Tibial nerve (tissue), 4 donors: Measurements from ENCODE around the gene ZNF117.

Experiments
- EP300 ChIP-seq, 2 donors: sonication (generic); formaldehyde crosslinking; IDR thresholded peaks; one replicate each; pipeline ENCODE4 v1.6.1; 2017; ENCODE audit warnings: antibody characterized with exemption in 2 of 2, mild to moderate bottlenecking in 1 of 2
- POLR2A ChIP-seq, 2 donors: fragments of 450-650 bp; IDR thresholded peaks; one replicate each; pipeline ENCODE4 v1.6.1; 2017; ENCODE audit warnings: antibody characterized with exemption in 2 of 2, mild to moderate bottlenecking in 2 of 2, moderate library complexity in 2 of 2
- TF ChIP-seq, protein P1 (sequence below), 5 experiments: fragments of 200-600 bp in 3 of 5; fragments of 450-650 bp in 2 of 5; sonication (generic) in 3 of 5; IDR thresholded peaks; one replicate each; pipeline ENCODE4 v1.5.1; 2016 to 2019; ENCODE audit warnings: antibody characterized with exemption in 5 of 5, mild to moderate bottlenecking in 3 of 5, moderate library complexity in 2 of 5

DNA sequence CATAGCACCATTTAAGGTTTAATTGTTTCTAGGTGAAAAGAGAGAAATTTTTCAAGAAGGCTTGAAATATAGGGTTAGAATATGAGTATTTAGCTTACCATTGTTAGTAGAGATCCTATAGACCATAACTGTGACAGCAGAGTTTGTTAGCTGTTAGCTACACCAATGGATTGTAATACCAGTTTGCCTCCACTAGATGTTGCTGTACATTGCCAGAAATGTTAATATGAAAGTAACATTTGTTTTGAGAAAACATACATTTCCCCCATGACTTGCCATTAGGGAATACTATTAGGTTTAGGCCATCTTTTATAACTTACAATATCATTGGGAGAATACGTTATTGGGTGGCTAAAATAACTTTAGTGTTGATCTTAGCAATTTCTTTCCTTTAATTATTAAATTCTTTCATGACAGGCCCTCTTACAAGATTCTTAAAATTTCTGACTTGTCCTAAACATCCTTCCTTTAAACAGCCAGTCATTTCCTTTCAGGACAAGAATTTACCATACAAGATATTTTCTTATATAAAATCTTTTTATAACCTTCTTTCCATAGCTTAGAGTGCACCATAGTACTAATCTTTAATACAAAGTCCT, 39.5 kb downstream of the ZNF117 start:
- TF ChIP-seq, protein P1, sequence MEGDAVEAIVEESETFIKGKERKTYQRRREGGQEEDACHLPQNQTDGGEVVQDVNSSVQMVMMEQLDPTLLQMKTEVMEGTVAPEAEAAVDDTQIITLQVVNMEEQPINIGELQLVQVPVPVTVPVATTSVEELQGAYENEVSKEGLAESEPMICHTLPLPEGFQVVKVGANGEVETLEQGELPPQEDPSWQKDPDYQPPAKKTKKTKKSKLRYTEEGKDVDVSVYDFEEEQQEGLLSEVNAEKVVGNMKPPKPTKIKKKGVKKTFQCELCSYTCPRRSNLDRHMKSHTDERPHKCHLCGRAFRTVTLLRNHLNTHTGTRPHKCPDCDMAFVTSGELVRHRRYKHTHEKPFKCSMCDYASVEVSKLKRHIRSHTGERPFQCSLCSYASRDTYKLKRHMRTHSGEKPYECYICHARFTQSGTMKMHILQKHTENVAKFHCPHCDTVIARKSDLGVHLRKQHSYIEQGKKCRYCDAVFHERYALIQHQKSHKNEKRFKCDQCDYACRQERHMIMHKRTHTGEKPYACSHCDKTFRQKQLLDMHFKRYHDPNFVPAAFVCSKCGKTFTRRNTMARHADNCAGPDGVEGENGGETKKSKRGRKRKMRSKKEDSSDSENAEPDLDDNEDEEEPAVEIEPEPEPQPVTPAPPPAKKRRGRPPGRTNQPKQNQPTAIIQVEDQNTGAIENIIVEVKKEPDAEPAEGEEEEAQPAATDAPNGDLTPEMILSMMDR (IDR thresholded peaks at IDR 0.05): peak; percentile 68 to 82 (median 79)
- no peak for TF ChIP-seq EP300 (IDR thresholded peaks at IDR 0.05)
- no peak for TF ChIP-seq POLR2A (IDR thresholded peaks at IDR 0.05)
